22Rv1 (cell line): Measurements from ENCODE around the gene SPATA9.

ENCODE experiments used
- H3K27ac ChIP-seq: fragments of 450-650 bp; 2 replicates; pipeline ENCODE4 v1.5.1; 2017
- ZFX ChIP-seq: fragments of 450-650 bp; IDR thresholded peaks from 2 replicates; pipeline ENCODE4 v1.6.1; 2017; ENCODE audit warnings: antibody characterized with exemption, borderline replicate concordance
- TF ChIP-seq, protein P1 (sequence below): fragments of 450-650 bp; IDR thresholded peaks from 2 replicates; pipeline ENCODE4 v1.5.1; 2017; ENCODE audit warnings: mild to moderate bottlenecking

Gene SPATA9

DNA sequence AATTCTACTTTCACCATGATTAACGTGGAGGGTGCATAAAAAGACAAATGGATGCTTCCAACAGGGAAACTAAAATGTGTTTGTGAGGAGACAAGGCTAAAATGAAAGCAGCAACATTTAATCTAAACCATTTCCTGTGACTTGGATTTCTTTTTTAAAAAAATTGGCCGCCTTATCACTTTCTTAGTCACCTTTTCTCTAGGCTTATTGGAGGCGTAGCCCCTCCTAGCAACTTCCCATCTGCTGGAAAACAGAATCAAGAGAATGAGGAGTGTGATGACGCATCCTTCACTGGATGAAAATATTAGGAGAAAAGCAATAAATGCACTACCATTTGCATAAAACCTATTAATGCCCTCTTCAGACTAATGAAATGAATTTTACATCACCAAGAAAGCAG is 63.7 kb downstream of the SPATA9 start:
- no peak overlapping the region for H3K27ac ChIP-seq
- no peak for TF ChIP-seq ZFX
- TF ChIP-seq, protein P1, sequence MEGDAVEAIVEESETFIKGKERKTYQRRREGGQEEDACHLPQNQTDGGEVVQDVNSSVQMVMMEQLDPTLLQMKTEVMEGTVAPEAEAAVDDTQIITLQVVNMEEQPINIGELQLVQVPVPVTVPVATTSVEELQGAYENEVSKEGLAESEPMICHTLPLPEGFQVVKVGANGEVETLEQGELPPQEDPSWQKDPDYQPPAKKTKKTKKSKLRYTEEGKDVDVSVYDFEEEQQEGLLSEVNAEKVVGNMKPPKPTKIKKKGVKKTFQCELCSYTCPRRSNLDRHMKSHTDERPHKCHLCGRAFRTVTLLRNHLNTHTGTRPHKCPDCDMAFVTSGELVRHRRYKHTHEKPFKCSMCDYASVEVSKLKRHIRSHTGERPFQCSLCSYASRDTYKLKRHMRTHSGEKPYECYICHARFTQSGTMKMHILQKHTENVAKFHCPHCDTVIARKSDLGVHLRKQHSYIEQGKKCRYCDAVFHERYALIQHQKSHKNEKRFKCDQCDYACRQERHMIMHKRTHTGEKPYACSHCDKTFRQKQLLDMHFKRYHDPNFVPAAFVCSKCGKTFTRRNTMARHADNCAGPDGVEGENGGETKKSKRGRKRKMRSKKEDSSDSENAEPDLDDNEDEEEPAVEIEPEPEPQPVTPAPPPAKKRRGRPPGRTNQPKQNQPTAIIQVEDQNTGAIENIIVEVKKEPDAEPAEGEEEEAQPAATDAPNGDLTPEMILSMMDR: no peak

DNA sequence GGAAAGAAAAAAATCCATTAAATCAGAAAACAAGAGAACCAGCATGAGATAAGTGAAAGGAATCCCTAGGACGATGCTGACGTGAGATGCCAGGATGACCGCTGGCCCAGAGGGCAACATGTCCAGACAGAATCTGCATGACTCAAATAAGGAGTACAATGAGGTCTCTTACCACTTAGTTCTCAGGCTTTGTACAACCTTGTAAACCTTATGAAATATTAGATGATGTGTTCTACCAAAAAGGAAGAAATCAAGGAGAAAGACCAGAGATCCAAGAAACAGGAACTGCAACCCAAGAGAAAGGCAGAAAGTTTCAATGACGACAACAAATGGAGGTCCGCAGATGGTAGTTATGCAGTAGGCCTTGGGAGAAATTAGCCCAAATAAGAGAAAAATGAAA is 65.7 kb downstream of the SPATA9 start:
- H3K27ac ChIP-seq: no peak overlapping the region
- TF ChIP-seq ZFX: no peak
- TF ChIP-seq, protein P1: no peak

DNA sequence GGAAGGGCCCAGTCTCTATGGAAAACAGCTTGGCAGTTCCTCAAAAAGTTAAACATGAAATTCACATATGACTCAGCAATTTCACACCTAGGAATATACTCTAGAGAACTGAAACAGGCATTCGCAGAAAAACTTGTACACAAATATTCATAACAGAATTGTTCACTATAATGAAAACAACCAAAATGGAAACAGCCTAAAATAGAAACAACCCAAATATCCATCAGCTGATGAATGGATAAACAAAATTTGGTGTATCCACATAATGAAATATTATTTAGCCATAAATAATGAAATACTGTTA is 67.7 kb downstream of the SPATA9 start:
- no peak overlapping the region for H3K27ac ChIP-seq
- TF ChIP-seq, protein P1: no peak
- no peak for TF ChIP-seq ZFX

DNA sequence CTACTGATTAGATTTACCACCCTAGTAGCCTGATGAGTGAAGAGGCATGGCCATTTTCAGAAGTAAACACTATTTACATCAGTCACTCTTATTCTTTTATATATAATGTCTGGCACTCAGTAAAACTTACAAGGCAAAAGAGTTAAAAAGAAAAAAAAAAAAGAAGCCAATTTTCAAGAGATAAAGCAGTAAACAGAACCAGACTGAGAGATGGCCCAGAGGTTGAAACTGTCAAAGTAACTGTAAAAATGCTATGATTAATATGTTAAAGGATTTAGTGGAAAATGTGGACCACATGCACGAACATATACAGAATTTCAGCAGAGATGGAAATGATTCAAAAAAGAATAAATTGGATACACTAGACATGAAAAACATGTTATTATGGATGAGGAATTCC is 69.3 kb downstream of the SPATA9 start:
- no peak for TF ChIP-seq ZFX
- TF ChIP-seq, protein P1: no peak
- H3K27ac ChIP-seq: no peak overlapping the region

DNA sequence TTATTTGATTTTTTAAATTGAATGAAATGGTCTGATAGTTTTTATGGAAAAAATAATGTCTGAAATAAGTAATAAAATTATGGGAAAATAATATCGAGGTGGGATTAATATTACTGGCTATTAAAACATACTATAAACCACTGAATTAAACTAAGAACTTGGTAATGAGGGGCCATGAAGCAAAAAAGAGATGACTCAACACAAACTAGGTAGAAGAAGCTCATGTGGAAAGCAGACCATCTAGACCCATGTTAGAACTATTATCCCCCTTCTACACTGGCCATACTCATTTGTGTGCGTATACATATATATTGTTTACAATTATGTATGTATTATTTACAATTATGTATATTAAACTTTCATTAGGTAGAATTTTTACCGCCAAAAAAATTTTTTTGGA is 71.4 kb downstream of the SPATA9 start:
- TF ChIP-seq, protein P1: no peak
- no peak for TF ChIP-seq ZFX
- no peak overlapping the region for H3K27ac ChIP-seq

DNA sequence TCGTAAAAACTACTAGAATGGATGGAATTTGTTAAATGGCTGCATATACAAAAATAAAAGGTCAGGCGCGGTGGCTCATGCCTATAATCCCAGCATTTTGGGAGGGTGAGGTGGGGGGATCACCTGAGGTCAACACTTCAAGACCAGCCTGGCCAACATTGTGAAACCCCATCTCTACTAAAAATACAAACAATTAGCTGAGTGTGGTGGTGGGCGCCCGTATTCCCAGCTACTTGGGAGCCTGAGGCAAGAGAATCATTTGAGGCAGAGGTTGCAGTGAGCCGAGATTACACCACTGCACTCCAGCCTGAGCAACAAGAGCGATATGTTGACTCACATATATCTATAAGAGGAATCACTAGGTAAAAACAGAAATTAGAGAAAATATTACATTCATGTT is 72.2 kb downstream of the SPATA9 start:
- no peak for TF ChIP-seq ZFX
- TF ChIP-seq, protein P1: no peak
- H3K27ac ChIP-seq: no peak overlapping the region

DNA sequence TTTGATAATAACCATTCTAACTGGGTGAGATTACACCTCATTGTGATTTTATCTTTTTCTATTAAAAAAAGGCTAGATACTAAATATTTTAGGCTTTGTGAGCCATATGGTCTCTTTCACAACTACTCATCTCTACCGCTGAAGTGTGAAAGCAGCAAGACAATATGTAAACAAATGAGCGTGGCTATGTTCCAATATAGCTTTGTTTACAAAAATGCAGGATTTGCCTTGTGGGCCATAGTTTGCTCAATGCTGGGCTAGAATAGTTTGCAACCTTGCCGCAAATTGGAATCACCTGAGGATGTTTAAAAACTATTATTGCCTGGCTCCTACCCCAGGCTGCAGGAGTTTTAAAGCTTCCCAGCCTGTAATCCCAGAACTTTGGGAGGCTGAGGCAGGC is 73.1 kb downstream of the SPATA9 start:
- H3K27ac ChIP-seq: no peak overlapping the region
- no peak for TF ChIP-seq ZFX
